Measurements from ENCODE around the gene ATOH7. TPM values are rescaled to one million over a fixed set of nuclear protein-coding genes. Genes with fewer than 3 reads are reported as not detected.

ATOH7 gene
- not detected in 2 replicates for total RNA-seq

DNA sequence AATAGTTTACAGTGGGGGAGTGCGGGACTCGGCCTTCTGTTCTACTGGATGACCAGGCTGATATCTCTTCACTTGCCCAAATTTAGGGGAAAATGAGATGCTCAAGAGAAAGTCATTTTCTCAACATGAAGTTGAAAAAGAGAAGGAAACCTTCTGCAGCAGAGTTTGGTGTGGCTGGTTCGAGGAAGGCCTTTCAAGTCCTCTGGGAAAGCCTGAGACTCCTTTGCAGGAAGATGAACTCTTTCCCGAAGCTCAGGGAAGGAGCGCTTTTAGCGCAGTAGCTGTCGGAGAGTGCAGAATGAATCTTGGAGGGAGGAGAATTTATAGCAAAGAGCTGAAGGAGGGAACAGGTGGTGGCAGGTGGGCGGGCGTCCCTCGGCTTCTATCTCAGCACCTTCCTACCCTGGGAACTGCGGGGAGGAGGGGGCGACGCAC, at the start of gene ATOH7:
TSS of gene ATOH7 (minus strand) at position 297 of the 435 bp plus-strand sequence. CDS start 436 bp downstream, outside the sequence.

Other genes starting within 250 kb of the ATOH7 start
- 24.7 and 28.0 TPM in 2 replicates for gene HERC4, start 156.8 kb downstream of the ATOH7 start, total RNA-seq
- gene MYPN, start 122.6 kb downstream of the ATOH7 start, total RNA-seq = 0.05 and 0.12 TPM in 2 replicates
- 16.6 and 18.2 TPM in 2 replicates for gene HNRNPH3, start 100.0 kb upstream of the ATOH7 start, total RNA-seq
- 4.4 and 5.3 TPM in 2 replicates for gene PBLD, start 100.8 kb upstream of the ATOH7 start, total RNA-seq
- gene RUFY2, start 175.2 kb upstream of the ATOH7 start, total RNA-seq = 11.5 and 12.0 TPM in 2 replicates
- gene DNA2, start 239.9 kb upstream of the ATOH7 start, total RNA-seq = 2.3 and 2.4 TPM in 2 replicates